HS-5 (cell line): ENCODE measurements around the gene DHRS3.

Source experiments
- DNase-seq: peaks from one replicate; pipeline ENCODE4 v3.0.0-alpha.2; 2012; ENCODE audit warnings: low read depth

DHRS3 gene

DNA sequence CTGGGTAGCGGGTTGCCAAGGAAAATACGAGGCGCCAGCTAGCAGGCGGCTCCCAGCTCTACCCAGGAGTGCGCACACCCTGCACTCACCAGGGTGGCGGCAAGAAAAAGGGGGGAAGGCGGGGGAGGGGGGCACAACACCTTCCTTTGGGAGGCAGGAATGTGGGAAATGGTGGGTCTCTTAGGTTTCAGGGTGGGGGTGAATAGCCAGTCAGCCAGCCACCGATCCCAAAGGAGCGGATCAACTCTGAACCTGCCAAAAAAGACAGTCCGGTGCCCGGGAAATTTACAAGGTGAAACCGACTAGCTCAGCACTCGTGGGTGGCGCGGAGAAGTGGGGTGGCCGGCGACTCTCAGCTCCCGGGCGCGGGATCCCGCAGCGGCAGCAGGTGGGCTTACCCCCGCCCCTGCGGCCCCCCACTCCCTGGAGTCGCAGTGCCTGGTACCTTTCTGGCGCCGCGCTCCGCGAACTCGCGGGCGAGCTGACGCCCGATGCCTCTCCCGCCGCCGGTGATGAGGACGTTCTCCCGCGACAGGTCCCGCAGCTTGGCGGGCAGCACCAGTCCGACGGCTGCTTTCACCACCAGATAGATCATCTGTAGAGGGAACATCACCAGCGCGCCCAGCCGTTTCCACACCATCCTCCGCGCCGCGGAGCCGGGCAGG is 1.2 kb downstream of the DHRS3 start:
- no peak for DNase-seq

DNA sequence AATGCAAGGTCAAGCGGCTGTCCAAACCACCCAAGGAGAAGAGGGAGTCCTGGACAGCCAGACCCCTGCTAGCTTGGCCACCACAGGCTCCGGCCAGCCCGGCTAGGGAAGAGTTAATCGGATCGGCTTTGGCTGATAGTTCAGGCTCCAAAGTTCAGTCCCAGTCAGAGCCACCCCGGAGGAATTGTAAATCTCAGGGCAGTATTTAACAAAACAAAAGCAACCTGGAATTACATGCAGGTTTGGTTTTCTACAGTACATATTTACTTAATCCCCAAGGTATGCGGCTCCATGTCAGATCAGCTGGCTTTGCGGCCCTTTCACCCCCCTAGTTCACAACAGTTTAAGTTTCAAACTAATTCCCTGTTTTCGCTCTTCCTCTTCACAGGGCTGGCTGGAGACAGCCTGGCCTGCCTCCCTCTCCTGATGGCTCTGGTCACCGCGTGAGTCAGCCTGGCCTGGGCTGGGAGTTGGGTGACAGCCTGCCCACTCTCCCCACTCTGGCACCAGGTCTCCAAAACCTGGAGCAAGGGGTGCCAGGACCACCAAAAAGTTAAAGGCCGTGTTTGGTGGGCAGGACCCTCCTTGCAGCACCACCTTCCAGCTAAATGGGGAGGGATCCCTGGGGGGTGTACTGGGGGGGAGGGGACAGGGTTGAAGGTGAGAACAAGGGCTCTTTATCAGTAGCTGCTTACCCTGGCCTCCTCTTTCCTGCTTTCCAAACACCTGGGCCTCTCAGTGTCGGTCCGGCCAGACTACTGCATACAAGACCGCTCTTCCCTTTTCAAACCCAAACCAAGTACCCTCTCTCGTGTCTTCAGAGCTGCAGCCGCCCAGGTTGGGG is 1.9 kb downstream of the DHRS3 start:
- DNase-seq: no peak

DNA sequence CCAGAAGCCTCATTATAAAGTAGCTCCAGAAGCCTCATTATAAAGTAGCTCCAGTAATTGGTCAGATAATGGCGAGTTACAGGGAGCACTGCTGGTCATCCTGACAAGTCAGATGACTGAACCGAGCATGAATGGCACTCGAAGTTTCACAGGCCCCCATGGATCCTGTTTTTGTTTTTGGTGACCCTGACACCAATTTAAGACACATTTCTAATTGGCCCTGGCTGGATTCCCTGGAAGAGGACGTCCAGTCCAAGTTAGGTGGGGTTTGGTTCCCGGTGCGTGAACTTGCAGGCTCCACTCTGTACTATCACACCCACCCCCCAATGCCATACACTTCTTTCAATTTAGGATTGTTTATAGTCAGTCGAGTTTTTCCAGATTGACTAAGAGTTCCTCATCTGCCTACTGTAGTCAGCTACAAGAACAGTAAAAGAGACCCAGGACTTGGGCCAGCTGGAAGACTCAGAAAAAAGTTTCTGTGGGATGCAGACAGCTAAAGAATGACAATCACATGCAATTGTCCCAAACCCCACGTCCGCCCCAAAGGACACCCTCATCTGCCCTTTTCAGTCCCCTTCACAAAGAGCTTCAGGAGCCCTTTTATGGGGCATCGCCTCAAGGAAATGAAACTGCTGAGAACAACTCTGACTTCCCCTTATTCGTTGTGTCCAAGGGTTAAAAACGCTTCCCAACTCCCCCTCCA is 2.7 kb downstream of the DHRS3 start:
- no peak for DNase-seq

DNA sequence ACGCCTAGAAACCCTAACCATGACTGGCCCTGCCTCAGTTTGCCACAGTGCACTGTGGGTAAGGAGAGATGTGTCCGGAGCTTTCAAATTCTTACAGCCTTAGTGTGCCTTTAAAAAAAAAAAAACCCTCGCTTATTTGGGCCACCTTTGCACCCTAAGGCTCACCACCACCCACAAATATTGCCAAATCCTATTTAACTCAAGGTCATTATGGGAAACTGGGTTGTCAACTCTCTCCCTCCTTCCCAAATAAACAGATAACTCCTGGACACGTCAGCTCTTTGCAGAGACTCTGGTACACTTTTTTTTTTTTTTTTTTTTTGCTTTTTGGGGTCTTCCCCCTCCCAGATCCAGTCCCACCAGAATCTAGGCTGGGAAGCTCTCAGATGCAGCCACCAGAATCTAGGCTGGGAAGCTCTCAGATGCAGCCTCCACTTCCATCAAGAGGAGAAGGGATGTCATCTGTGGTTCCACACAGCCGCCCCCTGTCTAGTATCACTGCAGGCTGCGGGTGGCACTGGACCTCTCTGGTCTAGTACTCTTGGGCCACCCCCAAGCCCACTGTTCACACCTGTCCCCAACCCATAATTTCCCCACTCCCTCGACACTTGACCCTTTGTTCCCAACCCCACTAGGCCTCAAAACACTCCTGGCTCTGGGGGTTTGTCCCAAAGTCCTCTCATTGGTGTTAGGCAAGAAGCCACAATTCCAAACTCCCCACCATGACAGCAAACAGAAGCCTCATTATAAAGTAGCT is 3.4 kb downstream of the DHRS3 start:
- DNase-seq: no peak

DNA sequence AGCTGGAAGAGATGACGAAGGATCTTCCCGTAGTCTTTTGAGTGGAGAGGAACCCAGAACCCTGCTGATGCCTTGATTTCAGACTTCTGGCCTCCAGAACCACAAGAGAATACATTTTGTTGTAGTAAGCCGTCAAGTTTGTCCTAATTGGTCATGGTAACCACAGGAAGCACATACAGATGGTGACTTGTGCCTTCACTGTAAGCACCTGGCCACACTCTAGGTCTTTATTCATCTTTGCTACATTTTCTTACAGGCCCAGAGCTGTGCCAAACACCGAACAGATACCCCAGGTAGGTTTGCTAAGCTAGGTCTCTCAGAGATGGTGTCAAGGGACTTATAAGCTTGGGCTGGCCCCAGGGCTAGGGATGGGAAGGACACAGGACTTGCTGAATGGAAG is 4.8 kb downstream of the DHRS3 start:
- DNase-seq: no peak

DNA sequence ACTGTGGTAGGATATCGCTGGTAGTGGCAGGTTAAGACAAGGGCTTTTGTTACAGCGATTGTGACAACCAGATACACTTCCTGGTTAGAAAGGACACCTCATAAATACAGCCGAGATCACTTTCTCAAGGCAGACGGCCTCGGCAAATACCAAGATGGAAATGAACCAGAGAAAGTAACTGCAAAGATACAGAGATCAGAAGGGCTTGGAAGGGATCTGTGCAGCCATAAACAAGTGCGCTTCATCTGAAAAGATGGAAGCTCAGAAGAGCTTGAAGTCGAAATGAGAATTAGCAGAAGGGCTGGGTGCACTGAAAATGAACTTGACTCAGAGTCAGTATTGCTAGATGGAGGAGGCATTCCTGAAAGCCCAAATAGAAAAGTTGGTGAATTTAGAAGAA is 7.1 kb downstream of the DHRS3 start:
- no peak for DNase-seq

DNA sequence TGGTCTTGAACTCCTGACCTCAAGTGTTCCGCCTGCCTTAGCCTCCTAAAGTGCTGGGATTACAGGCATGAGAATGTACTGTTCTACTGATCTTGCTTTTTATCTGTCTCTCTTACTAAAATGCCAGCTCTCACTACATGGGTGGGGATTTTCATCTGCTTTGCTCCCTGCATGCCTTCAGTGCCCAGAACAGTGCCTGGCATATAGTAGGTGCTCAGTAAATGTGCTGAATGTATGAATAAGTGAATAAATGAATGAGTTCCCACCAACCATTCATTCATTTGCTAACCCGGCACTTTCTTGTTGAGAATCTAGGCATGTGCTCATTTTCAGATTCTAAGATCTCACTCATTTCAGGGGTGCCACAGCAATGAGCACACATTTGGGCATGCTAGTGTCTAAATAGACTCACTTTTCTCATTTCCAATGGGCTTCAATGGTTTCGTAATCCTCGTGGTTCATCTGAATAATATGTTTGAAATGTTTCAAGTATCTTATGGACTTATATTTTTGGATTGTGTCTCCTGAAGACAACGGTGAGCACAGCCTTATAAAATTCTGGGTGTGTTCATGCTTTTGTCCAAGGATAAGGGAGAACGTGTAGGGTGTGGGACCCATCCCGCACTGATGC is 7.6 kb downstream of the DHRS3 start:
- DNase-seq: no peak

DNA sequence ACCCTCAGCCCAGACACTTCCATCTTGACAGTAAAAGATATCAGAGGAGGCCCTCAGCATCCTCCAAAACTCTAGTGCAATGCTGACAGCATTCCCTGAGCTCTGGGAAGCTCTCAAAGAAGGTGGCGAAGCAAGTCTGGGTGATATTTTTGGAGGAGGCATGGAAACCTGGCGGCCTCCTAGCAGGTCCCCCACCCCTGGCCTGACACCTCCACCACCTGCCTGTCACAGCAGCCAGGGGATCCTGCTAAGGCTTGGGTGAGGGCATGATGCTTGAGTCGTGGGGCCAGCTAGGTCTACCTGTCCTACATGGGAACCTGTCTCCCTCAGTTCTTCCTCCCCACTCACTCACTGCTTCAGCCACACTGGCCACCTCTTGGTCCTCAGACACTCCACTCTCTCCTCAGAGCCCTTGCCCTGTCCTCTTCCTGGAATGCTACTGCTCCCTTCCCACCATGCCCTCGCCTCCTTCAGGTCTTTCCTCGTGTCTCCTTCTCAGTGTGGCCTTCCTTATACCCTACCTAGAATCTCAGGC is 8.5 kb downstream of the DHRS3 start:
- DNase-seq: no peak

DNA sequence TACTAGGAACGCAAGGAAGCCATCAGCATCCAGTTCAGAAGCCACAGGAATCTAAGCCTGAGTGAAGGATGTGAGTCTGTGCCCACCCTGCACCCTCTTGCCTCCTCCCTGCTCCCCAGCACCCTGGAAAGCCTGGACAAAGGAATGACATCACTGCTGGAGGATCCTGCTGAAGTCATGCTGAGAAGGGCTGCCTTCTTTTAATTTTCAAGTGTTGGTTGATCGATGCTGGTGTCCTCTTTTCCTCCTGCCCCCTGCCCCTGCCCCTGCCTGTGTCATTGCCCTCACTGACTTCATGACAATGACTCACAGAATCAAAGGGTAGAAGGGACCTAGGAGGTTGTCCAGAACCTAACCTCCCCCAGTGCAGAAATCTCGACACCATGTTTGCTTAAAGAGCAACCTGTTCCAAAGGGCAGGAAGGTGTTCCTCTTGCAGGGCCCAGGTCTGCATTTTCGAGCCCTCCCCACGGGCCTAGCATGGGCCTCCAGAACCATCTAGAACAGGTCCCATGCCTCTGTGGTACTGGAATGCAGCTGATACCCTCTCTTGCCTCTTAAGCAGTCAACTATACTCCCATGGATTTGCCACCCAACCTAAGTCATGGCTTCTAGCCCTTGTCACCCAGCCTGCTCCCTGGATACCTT is 9.6 kb downstream of the DHRS3 start:
- DNase-seq: no peak

DNA sequence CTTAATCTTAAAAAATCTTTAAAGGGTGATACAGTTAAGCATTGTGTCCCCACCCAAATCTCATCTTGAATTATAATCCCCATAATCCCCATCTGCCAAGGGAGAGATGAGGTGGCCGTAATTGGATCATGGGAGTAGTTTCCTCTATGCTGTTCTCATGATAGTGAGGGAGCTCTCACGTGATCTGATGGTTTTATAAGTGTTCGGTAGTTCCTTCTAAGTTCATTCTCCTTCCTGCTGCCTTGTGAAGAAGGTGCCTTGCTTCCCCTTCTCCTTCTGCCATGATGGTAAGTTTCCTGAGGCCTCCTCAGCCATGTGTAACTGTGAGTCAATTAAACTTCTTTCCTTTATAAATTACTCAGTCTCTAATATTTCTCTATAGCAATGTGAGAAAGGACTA is 10.7 kb downstream of the DHRS3 start:
- DNase-seq: no peak

DNA sequence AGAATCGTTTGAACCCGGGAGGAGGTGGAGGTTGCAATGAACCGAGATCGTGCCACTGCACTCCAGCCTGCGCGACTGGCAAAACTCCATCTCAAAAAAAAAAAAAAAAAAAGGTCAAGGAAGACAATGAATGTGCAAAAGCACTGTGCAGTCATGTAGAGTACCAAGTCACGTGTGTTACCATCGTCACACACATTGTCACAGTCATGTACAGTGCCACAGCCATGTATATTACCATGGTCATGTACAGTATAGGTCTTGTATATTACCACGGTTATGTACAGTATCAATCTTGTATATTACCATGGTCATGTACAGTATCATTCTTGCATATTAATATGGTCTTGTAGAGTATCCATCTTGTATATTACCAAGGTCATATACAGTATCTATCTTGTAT is 13.0 kb downstream of the DHRS3 start:
- DNase-seq: no peak

DNA sequence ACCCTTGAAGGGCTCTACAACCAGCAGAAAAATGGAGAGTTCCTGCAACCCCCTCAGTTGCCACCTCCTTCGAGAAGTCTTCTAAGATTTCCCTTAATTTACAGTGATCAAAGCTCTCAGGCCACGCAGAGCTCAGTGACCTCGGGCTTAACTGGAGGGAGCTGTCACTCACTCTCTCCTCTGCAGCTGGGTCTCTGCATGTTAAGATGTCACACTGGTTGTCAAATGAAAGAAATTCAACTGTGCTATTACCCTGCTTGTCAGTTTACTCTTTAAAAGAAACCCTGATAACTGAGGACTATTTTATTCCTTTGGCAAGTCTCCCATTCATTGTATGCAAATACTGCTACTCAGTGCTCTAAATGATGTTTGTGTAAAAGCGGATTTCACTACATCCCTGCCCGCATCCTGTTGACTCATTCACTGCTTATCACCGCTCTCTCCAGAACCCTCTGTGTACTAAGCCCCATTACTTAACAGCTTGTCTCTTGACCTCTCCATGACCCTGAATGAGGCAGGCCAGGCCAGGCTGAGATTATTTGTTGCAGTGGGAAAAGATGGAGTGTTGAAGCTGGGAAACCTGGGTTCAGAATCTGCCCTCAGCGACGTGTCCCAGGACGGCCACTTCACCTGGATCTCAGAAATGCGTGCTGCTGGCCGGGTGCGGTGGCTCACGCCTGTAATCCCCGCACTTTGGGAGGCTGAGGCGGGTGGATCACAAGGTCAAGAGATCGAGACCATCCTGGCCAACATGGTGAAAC is 13.7 kb downstream of the DHRS3 start:
- peak; percentile 96 for DNase-seq

DNA sequence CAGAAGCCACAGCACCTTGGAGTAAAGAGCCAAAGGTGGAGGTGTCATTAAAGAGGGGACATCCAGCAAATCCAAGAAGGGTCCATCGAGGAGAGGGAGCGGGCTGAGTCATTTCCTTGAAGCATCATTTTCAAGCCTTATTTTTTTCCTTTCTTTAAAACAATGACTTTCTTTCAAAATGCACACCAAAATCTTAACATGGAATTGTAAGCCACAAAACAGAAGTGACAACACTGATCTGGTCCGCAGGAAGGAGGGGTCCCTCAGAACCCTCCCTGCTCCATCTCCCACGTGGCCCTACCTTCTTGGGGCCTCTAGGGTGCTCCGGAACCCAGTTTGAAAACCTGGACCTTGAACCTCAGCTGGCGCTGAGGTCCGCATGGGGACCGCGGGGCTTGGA is 14.8 kb downstream of the DHRS3 start:
- no peak for DNase-seq

DNA sequence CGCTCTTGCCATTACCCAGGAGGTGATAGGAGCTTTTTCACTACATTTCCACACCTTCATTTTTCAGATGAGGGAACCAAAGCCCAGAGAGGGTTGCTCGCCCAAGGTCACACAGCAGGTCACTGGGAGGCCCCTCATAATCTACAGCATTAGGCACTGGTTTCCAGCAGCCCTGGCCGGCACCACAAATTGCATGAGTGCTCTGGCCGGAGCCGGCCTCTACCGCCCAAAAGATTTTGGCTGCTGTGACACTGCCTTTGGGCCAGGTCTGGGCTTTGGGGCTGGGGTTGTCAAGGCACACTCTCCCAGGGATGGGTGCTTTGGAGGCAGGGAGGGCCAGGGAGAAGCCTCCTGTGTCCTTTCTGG is 15.4 kb downstream of the DHRS3 start:
- DNase-seq: no peak

DNA sequence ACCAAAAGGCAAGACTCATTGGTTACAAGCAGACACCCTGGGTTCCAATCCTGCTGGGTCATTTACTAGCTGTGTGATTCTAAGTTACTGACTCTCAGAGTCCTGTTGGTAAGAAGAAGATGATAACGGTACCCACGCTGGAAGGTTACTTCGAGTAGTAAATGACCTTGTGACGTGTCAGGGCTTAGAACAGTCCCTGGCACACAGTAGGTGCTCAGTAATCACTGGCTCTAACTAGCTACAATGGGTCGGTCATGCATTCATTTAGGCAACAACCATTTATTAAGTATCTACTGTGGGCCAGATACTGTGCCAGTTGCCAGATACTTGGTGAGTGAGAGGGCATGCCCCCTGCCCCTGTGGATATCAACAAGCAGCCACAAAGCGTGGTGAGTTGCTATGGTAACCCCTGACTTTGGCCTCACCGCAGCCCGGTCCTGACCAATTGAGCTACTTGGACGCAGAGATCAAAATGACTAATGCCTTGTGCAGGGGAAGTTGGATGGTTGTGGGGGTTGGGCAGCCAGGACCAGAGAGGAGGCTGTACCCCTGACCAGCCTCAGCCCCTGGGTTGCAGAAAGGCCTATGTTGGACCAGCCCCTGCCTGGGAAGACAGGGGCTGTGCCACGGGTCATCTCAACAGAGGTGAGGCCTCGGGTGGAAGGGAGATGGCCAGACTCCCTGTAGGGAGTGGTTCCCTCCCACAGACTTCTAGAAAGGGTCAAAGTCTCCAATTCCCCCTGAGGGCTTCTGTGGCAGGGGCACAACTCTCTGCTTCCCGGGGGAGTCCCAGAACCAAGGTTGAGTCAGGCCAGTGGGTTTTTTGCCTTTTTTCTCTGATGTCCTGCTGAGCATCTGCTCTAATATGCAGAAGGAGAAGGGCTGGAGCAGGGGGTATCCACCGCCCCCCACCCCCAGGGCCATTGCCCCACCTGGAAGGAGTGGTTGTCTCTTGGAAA is 16.0 kb downstream of the DHRS3 start:
- DNase-seq: no peak

DNA sequence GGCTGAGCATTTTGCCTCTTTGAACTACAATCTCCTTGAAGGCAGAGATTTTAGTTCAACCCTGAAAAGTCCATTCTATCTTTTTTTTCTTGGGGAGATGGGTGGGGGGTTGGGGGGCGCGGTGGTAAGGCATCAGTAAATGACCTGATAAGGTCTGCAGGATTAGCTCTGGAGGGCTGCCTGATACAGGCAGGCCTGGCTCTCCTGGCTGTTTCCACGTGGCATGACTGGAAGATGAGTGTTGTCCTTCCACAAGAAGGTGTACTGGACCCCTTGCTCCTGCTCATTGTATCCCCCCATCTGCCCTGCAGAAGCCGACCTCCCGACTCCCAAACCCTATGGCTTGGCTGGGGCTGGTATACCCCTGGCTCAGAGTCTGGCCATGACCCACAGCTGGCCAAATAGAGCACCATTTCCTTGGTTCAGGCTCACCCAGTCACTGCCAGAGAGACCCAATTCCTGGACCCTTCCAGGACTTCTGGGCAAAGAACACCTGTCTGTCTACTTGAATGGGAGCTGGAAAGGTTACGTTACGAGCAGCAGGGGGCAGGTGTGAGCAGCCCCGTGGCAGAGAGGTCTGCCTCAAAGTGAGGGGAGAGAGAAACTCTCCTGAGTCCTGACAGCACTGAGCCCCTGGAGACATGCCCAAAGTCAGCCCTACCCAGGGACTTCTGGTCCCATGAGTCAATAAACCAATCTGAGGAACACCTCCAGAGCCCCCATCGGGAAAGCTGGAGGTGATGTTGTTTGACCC is 17.0 kb downstream of the DHRS3 start:
- DNase-seq: no peak

DNA sequence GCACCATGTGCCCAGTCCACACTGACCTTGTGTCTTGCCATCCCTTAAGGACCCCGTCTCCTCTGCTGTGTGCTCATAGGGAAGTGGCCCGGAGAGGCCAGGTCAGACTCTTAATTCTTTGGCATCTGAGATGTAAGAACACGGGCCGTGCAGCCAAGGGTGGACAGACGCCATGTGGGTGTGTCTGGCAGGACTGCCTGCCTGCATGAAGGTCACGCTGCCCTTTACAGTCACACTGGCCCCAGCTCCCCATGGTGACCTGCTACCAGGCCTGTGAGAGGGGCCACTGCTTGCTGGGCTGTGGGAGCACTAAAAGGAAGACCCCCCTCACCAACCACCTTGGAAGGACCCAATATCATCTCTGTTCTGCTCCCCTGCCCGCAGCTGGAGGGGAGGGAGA is 17.7 kb downstream of the DHRS3 start:
- no peak for DNase-seq

DNA sequence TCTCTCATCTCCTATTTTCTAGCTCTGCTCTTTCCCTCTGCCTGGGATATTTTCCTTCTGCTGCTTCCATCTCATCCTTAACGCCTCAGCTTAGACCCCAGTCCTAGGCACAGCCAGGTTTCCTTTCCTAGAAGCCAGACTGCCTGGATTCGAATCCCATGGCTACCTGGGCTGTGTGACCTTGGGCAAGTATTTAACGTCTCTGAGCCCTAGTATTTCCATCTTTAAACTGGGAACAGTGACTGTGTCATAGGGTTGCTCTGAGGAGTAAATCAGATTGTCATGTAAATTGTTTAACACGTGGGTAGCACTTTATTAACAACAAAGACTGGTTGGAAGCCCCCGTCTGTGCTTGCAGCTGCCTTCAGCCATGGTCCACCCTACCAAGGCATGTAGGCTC is 18.4 kb downstream of the DHRS3 start:
- no peak for DNase-seq

DNA sequence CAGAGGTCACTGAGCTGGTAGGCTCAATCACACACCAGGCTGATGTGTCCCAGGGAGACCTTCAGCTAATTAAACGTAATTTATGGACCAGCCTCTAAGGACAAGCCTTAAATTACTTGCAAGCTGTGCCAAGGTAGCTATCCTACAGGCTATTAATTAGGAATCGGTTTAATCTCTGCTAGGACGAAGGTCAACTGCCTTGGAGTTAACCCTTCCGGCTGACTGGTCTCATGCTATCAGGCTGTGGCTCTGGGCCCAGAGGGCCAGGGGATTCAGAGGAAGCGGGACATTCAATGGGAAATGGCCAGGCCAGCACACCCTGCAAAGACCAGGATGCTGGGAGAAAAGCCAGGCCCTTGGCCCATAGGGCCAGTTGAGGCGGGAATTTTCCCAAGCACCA is 19.0 kb downstream of the DHRS3 start:
- no peak for DNase-seq
